ENCODE data around the gene PIGV. TPM values are rescaled to one million over a fixed set of nuclear protein-coding genes. Genes with fewer than 3 reads are reported as not detected.
A peak's percentile ranks its signal among the peaks of the same experiment; 100 is the strongest.

Gene PIGV
- total RNA-seq, 1 donor from 2014 or later: 7.9 TPM

DNA sequence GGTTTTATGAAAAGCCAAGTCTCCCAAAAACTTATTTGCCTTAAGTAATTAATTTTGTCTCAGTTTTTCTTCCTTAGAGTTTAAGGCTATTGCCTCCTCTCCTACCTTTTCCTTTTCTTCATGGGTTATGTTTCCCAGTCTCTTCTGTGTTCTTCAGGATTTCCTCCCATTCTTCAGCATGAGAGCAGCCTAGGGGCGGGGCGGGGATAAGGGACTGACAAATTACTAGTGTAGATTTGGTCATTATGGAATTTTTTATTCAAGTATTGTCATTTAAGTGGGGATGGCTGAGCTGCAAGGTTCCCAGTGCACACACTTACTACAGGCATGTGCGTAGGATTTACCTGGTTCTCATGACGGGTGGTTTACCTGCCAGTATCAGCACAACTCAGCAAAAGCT lies 35.2 kb upstream of the PIGV start:
- Histone ChIP-seq H3K4me3 (ENCODE audit: insufficient read depth, low read depth, low read length) (no peak overlapping the region), H3K79me2 (ENCODE audit: insufficient read depth, low read length) (peaks cover 93% of the 10 kb centered on the region), H3K36me3 (ENCODE audit: insufficient read depth, low read length) (peaks cover 24% of the 10 kb centered on the region), H2AFZ (ENCODE audit: low read depth, low read length) (no peak overlapping the region), H3K9me3 (ENCODE audit: insufficient read depth, low read depth, low read length) (no peaks in the 10 kb centered on the region), H3K4me1 (ENCODE audit: insufficient read depth, low read length) (peaks cover 4% of the 10 kb centered on the region), H4K20me1 (ENCODE audit: insufficient read depth, low read length) (peaks cover 76% of the 10 kb centered on the region), H3K27ac (ENCODE audit: low read depth, low read length) (no peak overlapping the region), H3K27me3 (ENCODE audit: insufficient read depth, low read length) (no peaks in the 10 kb centered on the region), H3K4me2 (ENCODE audit: low read length) (no peak overlapping the region), H3K9ac (ENCODE audit: low read length) (no peak overlapping the region)
- H3K4me1 Mint-ChIP-seq (ENCODE audit: low read depth, unreplicated experiment): peaks cover 23% of the 10 kb centered on the region
- no peak for FAIRE-seq
- no peak overlapping the region for H3K4me3 Mint-ChIP-seq (ENCODE audit: unreplicated experiment)
- no peaks in the 10 kb centered on the region for H3K27me3 Mint-ChIP-seq (ENCODE audit: low read depth, unreplicated experiment)
- TF ChIP-seq, protein P1, sequence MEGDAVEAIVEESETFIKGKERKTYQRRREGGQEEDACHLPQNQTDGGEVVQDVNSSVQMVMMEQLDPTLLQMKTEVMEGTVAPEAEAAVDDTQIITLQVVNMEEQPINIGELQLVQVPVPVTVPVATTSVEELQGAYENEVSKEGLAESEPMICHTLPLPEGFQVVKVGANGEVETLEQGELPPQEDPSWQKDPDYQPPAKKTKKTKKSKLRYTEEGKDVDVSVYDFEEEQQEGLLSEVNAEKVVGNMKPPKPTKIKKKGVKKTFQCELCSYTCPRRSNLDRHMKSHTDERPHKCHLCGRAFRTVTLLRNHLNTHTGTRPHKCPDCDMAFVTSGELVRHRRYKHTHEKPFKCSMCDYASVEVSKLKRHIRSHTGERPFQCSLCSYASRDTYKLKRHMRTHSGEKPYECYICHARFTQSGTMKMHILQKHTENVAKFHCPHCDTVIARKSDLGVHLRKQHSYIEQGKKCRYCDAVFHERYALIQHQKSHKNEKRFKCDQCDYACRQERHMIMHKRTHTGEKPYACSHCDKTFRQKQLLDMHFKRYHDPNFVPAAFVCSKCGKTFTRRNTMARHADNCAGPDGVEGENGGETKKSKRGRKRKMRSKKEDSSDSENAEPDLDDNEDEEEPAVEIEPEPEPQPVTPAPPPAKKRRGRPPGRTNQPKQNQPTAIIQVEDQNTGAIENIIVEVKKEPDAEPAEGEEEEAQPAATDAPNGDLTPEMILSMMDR (IDR thresholded peaks at IDR 0.05; ENCODE audit: insufficient read depth, low read depth, low read length): no peak
- TF ChIP-seq EZH2 (IDR thresholded peaks at IDR 0.05; ENCODE audit: insufficient read depth, low read length): no peak
- H3K9me3 Mint-ChIP-seq (ENCODE audit: unreplicated experiment): no peaks in the 10 kb centered on the region
- no peak overlapping the region for H3K27ac Mint-ChIP-seq (ENCODE audit: unreplicated experiment)
- peaks cover 29% of the 10 kb centered on the region for H3K36me3 Mint-ChIP-seq (ENCODE audit: low read depth, unreplicated experiment)
- no peak for DNase-seq (ENCODE audit: low read depth)

DNA sequence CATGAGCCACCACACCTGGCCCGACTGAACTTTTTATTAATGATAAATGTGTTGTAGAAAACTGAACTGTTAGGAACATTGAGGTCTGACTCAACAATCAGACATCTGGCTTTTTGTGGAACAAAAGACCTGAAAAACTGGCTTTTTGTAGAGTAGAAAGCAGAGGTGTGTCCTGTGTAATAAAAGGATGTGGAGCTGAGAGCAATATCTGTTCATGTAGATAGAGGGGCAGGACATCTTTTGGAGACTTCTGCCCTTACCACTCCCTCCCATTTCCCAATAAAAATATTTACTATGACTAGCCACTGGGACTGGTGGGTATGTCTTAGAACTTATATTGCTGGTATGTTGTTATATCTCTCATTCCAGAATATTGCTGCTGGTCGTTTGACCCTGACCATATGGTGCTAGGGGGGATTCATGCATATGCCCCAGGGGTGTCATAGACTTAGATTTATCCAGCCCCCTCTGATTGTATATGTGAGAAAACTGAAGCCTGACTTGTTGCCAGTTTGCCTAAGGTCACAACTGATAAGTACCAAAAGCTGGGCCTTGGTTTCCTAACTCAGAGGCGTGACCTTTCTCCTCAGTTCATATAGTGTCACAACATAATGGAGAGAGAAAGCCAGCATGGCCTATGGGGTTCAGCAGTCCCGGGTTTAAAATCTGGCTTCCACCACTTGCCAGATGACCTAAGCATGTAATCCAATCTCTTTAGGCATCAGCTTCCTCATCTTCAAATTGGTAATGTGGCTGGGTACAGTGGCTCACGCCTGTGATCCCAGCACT lies 33.5 kb upstream of the PIGV start:
- Histone ChIP-seq H3K79me2 (ENCODE audit: insufficient read depth, low read length) (peaks cover 96% of the 10 kb centered on the region), H3K9me3 (ENCODE audit: insufficient read depth, low read depth, low read length) (no peaks in the 10 kb centered on the region), H3K27ac (ENCODE audit: low read depth, low read length) (no peak overlapping the region), H3K4me2 (ENCODE audit: low read length) (no peak overlapping the region), H3K4me3 (ENCODE audit: insufficient read depth, low read depth, low read length) (no peak overlapping the region), H3K9ac (ENCODE audit: low read length) (no peak overlapping the region), H3K36me3 (ENCODE audit: insufficient read depth, low read length) (peaks cover 37% of the 10 kb centered on the region), H3K4me1 (ENCODE audit: insufficient read depth, low read length) (peaks cover 4% of the 10 kb centered on the region), H4K20me1 (ENCODE audit: insufficient read depth, low read length) (peaks cover 82% of the 10 kb centered on the region), H3K27me3 (ENCODE audit: insufficient read depth, low read length) (no peaks in the 10 kb centered on the region), H2AFZ (ENCODE audit: low read depth, low read length) (no peak overlapping the region)
- Mint-ChIP-seq H3K27me3 (ENCODE audit: low read depth, unreplicated experiment) (no peaks in the 10 kb centered on the region), H3K4me1 (ENCODE audit: low read depth, unreplicated experiment) (peaks cover 10% of the 10 kb centered on the region), H3K4me3 (ENCODE audit: unreplicated experiment) (no peak overlapping the region), H3K9me3 (ENCODE audit: unreplicated experiment) (no peaks in the 10 kb centered on the region), H3K36me3 (ENCODE audit: low read depth, unreplicated experiment) (peaks cover 33% of the 10 kb centered on the region), H3K27ac (ENCODE audit: unreplicated experiment) (no peak overlapping the region)
- FAIRE-seq: no peak
- TF ChIP-seq EZH2 (IDR thresholded peaks at IDR 0.05; ENCODE audit: insufficient read depth, low read length): no peak
- TF ChIP-seq, protein P1 (IDR thresholded peaks at IDR 0.05; ENCODE audit: insufficient read depth, low read depth, low read length): no peak
- peak; percentile 22 for DNase-seq (ENCODE audit: low read depth)

DNA sequence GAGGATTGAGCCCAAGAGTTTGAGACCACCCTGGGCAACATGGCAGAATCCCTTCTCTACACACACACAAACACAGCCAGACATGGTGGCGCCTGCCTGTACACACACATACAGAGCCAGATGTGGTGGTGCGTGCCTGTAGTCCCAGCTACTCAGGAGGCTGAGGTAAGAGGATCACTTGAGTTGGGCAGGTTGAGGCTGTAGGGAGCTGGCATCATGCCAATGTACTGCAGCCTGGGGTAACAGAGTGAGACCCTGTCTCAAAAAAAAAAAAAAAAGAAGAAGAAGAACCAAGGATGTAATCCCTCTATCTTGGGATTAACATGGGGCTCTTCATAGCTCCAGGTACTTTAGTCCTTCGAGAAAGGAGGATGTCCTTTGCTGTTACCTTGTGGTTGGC lies 29.4 kb upstream of the PIGV start:
- H3K9me3 Mint-ChIP-seq (ENCODE audit: unreplicated experiment): no peaks in the 10 kb centered on the region

More for the DNA sequence above, 29.4 kb upstream of the PIGV start:
- no peak overlapping the region for H3K4me3 Mint-ChIP-seq (ENCODE audit: unreplicated experiment)
- no peak overlapping the region for H3K4me3 ChIP-seq (ENCODE audit: insufficient read depth, low read depth, low read length)
- H3K27me3 ChIP-seq (ENCODE audit: insufficient read depth, low read length): no peaks in the 10 kb centered on the region
- DNase-seq (ENCODE audit: low read depth): no peak
- TF ChIP-seq, protein P1 (IDR thresholded peaks at IDR 0.05; ENCODE audit: insufficient read depth, low read depth, low read length): no peak
- no peak for TF ChIP-seq EZH2 (IDR thresholded peaks at IDR 0.05; ENCODE audit: insufficient read depth, low read length)
- peaks cover 29% of the 10 kb centered on the region for H3K36me3 Mint-ChIP-seq (ENCODE audit: low read depth, unreplicated experiment)
- H3K27ac Mint-ChIP-seq (ENCODE audit: unreplicated experiment): no peak overlapping the region
- peaks cover 47% of the 10 kb centered on the region for H3K36me3 ChIP-seq (ENCODE audit: insufficient read depth, low read length)
- H3K27ac ChIP-seq (ENCODE audit: low read depth, low read length): no peak overlapping the region
- no peak for FAIRE-seq
- H2AFZ ChIP-seq (ENCODE audit: low read depth, low read length): no peak overlapping the region
- H3K9me3 ChIP-seq (ENCODE audit: insufficient read depth, low read depth, low read length): no peaks in the 10 kb centered on the region
- peaks cover 91% of the 10 kb centered on the region for H3K79me2 ChIP-seq (ENCODE audit: insufficient read depth, low read length)
- H3K4me1 ChIP-seq (ENCODE audit: insufficient read depth, low read length): peaks cover 4% of the 10 kb centered on the region
- H3K4me2 ChIP-seq (ENCODE audit: low read length): no peak overlapping the region
- H3K4me1 Mint-ChIP-seq (ENCODE audit: low read depth, unreplicated experiment): no peaks in the 10 kb centered on the region
- no peaks in the 10 kb centered on the region for H3K27me3 Mint-ChIP-seq (ENCODE audit: low read depth, unreplicated experiment)
- H4K20me1 ChIP-seq (ENCODE audit: insufficient read depth, low read length): peaks cover 71% of the 10 kb centered on the region
- no peak overlapping the region for H3K9ac ChIP-seq (ENCODE audit: low read length)

All from astrocyte (in vitro differentiated cells and primary cell).